Right forelimb (tissue), 1 donor: ENCODE results near the gene N4BP3.
A peak's percentile ranks its signal among the peaks of the same experiment; 100 is the strongest.
"Not testable (repeated sequence)": the region's sequence is repeated elsewhere in the genome, so short reads cannot be mapped to it uniquely, and the experiment has no call there.

ENCODE experiments used
- DNase-seq: peaks from one replicate; pipeline ENCODE4 v3.0.0-alpha.2; 2018

The N4BP3 gene

GRCh38 chr5:178123966-178124925 is 10.9 kb downstream of the N4BP3 start:
- no peak for DNase-seq

DNA sequence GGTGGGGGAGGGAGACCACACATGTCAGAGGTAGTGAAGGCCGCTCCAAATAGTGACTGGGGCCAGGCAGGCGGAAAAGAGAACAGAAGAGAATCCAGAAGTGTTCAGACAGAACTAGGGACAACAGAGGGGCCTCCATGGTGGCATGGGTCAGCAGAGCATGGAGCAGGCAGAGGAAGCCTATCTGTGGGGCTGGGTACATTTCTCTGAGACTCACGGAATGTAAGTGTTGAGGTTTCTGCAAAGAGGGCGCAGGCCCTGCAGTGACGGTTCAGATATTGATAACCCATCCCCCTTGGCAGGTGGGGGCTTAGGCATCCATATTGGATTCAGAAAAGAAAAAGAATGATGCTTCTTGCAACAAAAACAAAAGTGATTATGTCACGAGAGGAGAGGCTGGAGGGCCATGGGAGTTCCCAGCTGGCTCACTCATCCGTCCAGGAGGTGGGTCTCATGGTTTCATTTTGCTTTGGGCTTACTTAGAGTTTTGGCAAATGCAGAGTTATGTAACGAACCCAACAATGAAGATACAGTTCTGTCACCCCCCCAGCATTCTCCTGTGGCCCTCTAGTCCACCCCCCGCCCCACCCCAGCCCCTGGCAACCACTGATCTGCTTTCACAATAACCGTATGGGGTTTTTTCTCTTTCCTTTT is 12.0 kb downstream of the N4BP3 start:
- no peak for DNase-seq

- no peak for DNase-seq
Measured at GRCh38 chr5:178126556-178126955, 13.2 kb downstream of the N4BP3 start.

DNA sequence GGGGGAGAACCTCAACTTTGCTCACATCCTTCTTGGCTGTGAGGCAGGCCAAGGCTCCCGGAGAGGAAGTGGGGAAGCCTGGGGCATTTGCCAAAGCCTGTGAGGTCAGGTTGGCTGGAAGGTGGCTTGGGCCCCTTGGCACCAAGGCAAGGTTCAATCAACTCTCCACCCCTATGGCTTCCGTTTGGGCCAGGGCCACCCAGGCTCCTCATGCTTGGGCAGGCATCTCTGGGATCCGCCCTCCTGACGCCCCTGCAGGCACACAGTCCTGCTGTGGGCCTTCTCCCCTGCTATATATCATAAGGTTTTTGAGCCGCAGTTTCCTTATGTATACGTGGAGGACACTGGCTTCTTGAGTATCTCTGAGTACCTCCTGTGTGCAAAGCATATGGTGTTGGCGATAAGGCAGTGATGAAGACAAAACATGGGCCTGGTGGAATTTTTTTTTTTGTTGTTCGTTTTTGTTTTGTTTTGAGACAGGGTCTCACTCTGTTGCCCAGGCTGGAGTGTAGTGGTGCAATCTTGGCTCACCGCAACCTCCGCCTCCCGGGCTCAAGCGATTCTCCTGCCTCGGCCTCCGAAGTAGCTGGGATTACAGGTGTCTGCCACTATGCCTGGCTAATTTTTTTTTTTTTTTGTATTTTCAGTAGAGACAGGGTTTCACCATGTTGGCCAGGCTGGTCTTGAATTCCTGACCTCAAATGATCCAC is 14.1 kb downstream of the N4BP3 start:
- not testable (repeated sequence) for DNase-seq

GRCh38 chr5:178129296-178129695 is 16.0 kb downstream of the N4BP3 start:
- no peak for DNase-seq

- DNase-seq = not testable (repeated sequence)
Measured at GRCh38 chr5:178130234-178130575, 16.9 kb downstream of the N4BP3 start.

DNA sequence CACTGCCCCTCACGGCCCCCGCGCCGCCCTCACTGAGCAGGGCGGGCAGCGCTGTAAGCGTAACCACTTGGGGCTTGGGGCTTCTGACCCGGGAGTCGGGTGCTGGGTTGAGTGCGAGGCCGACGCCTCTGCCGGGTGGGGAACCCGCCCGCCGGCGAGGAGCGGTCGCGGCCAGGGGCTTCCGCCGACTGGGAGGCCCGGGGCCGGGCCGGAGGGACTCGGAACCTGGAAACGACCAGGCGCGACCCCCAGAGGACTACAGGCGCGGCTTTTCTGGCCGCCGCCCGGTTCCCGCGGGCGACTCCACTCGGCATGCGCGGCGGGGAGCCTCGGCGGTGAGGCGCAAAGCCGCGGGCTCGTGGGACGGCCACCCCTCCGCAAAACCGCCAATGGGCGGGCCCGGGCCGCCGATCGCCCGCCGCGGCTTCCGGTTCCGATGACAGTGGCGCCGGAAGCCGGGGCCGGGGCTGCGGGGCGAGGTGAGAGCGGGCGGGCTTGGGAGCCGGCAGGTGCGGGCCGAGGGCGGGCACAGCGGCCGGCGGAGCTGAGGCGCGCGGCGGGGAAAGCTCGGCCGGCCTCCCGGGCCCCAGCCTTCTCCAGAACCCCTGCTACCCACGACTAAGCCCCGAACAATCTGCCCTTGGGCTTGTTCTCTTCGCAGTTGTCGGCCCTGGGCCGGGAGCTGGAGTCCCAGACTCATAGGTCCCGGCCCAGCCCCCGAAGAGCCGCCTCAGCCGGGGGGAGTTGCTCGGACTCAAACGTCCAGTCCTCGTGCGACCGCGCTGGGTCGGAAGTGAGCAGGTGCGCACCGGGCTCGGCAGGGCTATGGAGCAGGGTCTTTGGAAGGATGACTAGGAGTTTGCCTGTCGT is 17.5 kb downstream of the N4BP3 start, which contains the start of gene RMND5B:
Gene RMND5B, plus strand, starts transcription at position 439 of the 870 bp plus-strand sequence. CDS start 7,106 bp downstream, outside the sequence.
- peak; percentile 85 for DNase-seq

DNA sequence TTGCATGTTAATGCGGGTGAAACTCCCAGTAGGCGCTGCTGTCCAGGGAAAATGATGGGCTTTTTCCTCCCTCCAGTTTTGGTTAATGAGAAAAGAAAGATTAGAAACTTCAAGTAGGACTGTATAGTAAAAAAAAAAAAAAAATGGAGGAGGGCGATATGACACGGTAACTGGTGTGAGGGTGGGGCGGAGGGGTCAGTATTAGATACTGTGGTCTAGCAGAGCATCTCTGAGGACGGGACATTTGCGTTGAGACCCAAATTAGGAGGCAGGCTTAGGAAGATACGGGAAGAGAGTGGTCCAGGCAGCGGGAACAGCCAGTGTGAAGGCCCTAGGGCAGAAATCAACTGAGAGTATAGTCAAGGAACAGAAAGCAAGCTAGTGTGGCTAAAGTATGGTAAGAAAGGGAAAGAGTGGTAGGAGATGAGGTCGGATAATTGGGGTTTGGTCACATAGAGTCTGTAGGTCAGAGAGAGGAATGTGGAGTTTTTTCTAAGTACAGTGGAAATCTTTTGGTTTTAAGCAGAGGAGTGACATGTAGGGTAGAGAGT is 18.2 kb downstream of the N4BP3 start:
- DNase-seq = no peak

DNA sequence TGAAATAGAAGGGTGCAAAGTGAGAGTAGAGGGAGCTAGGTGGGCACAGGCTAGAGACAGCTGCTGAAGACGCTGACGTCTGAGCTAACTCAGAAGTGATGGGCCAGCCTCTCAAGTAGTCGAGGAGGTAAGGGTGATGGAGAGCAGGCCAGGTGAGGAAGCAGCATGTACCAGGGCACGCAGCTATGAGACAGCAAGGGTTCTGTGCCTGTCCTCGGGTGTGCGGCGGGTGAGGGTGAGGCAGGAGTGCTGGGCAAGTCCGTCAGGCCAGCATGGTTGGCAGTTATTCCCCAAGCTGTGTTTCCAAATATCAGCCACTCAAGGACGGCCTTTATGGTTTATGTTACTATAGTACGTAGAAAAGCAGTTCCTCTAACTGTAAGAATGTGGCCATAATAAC is 23.7 kb downstream of the N4BP3 start:
- no peak for DNase-seq

- no peak for DNase-seq
Measured at GRCh38 chr5:178137991-178138390, 24.7 kb downstream of the N4BP3 start.

- no peak for DNase-seq
Measured at GRCh38 chr5:178141550-178141949, 28.2 kb downstream of the N4BP3 start.

DNA sequence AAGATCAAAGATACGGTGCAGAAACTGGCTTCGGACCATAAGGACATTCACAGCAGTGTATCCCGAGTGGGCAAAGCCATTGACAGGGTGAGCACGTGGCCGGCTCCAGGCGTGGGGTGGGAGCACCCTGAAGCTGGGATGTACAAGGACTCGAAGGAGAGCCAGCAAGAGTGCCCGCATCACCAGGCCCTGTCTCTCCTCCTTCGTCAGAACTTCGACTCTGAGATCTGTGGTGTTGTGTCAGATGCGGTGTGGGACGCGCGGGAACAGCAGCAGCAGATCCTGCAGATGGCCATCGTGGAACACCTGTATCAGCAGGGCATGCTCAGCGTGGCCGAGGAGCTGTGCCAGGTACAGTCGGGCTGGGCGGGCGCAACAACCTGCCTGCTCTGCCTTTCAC is 29.3 kb downstream of the N4BP3 start:
- no peak for DNase-seq

DNA sequence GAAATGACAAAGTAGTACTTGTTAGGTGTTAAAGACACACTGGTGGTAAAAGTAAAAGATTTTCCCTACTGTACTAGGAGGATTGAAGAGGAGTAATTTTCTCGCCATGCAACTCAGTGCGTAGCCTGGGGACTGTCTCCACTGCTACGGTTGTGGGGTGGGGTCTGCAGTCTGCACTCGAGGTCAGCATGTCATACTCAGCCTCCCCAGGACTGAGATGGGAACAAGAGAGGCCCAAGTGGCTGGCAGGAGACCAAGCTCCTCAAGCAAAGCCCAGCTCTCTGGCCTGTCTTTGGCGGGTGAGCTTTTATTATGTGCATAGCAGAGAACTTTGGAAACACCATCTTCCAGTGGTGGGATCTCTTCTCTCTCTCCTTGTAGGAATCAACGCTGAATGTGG is 29.9 kb downstream of the N4BP3 start:
- no peak for DNase-seq

- DNase-seq = peak; percentile 83
Measured at GRCh38 chr5:178143901-178144300, 30.6 kb downstream of the N4BP3 start.

DNA sequence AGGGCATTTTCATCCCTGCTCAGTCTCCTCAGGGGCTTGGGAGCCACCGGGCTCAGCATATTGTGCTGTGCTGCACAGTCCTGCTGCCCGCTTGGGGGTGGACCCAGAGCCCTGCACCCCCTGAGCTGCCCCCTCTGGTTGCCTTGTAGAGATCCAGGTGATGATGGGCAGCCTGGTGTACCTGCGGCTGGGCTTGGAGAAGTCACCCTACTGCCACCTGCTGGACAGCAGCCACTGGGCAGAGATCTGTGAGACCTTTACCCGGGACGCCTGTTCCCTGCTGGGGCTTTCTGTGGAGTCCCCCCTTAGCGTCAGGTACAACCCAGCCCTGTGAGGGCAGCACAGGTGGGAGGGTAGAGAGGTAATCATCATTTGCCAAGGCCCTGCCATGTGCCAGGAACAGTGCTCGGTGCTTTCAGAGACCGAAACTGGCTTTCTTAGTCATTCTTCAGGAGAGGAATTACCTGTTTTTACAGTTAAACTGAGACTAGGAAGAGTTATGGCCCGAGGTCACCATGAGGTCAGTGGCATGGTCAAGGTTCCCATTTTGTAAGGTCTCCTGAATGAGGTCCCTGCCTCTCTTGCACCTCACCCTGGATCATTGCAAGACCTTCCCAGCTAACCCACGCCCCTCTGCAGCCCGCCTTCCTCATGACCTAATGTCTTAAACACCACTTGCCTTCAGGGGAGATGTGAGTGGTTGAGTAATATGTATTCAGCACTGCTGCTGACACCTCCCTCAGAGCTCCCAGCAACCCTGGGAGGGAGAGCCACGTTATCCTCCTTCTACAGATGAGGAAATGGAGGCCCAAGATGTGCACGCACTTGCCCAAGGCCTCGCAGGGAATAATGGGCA is 32.9 kb downstream of the N4BP3 start:
- DNase-seq = peak; percentile 62

- no peak for DNase-seq
Measured at GRCh38 chr5:178147406-178147805, 34.1 kb downstream of the N4BP3 start.

DNA sequence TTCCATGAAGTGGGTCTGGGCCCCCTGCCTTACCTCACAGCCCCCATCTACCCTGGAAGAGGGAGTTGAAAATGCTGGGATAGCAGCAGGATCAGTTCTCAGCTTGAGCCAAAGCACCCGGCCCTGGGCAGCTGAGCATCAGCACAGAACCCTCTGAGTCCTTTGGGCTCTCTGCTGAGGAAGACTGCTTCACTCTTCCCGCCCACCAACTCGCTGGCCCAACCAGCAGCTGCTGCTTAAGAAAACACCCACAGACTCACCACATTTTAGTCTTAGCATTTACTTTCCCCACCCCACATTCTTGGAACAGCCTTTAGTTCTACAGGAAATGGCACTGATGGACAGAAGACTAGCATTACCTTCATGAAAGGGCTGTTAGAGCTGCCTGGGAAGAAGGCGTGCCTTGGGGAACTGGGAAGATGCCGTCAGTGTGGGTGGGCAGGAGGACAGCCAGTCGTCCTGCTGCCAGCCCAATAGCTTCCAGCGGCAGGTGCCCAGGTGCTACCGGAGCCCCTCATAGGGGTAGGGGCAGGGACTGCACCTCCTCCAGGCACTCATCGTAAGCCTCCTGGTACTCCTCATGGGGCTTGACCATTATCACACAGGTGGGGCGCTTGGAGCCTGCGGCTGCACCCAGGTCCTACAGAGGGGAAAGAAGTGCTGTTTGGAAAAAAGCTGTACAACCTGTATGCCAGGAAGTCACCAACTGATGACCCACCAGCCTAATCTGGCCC is 36.0 kb downstream of the N4BP3 start:
- no peak for DNase-seq

- DNase-seq = no peak
Measured at GRCh38 chr5:178150977-178151734, 37.8 kb downstream of the N4BP3 start.
